OCI-LY7 (cell line): ENCODE results near the gene KDM6A.

Experiments used
- CTCF ChIP-seq: fragments of 200-600 bp; sonication (generic); conservative IDR thresholded peaks from 2 replicates; pipeline ENCODE4 v1.5.1; 2014; ENCODE audit warnings: mild to moderate bottlenecking, antibody characterized with exemption, low read length, moderate library complexity, mixed read lengths
- EZH2phosphoT487 ChIP-seq: fragments of 200-600 bp; sonication (generic); IDR thresholded peaks from 2 replicates; pipeline ENCODE4 v1.6.1; 2018; ENCODE audit warnings: low read depth, borderline replicate concordance, mild to moderate bottlenecking, mixed run types, antibody characterized with exemption, low read length, moderate library complexity, mixed read lengths

- TF ChIP-seq CTCF (no peak), EZH2phosphoT487 (no peak)
These were observed 43.2 kb upstream of the KDM6A start for GRCh38 chrX:44829832-44830231.
